IMR-90 (cell line): ENCODE results near the gene PALLD. TPM values are rescaled to one million over a fixed set of nuclear protein-coding genes. Genes with fewer than 3 reads are reported as not detected.

Source experiments
- ATAC-seq: fragments of 200-7000 bp; cut with Tn5 transposase; 2 replicates; pipeline ENCODE4 v1.9.1; 2020; ENCODE audit warnings: low read depth, mild to moderate bottlenecking, moderate library complexity
- BruUV-seq: library from RNA; stranded (reverse); fragments of 400-500 nt; replicated peaks from 2 replicates; lab custom pipeline; 2021; lab: Mats Ljungman, UMichigan
- CTCF ChIA-PET: fragments of 300-600 bp; formaldehyde crosslinking; extraction: SDS; loops from one replicate; lab custom pipeline; 2021; ENCODE audit warnings: antibody characterized with exemption; lab: Yijun Ruan, JAX
- POLR2A ChIA-PET: fragments of 300-600 bp; sonication (Branson Sonifier 250); formaldehyde crosslinking; loops from one replicate; lab custom pipeline; 2022; ENCODE audit warnings: antibody characterized with exemption; ENCODE audit not compliant: unreplicated experiment; lab: Charles Lee
- DNase-seq: peaks from one replicate; pipeline ENCODE4 v3.0.0; 2013
- H2AFZ ChIP-seq: replicated peaks from 2 replicates; pipeline ENCODE3; 2013; ENCODE audit warnings: low read length, mild to moderate bottlenecking; ENCODE audit not compliant: poor library complexity
- H2AK5ac ChIP-seq: 2 replicates; pipeline ENCODE4 v1.6.1; 2013; ENCODE audit warnings: low read depth, low read length, inconsistent platforms
- H2AK9ac ChIP-seq: replicated peaks from 2 replicates; pipeline ENCODE3; 2013; ENCODE audit warnings: mild to moderate bottlenecking, low read depth, low read length, moderate library complexity; ENCODE audit not compliant: poor library complexity
- H2BK120ac ChIP-seq: 2 replicates; pipeline ENCODE4 v1.6.1; 2013; ENCODE audit warnings: low read depth, low read length, inconsistent platforms
- H2BK15ac ChIP-seq: 3 replicates; pipeline ENCODE4 v1.6.1; 2013; ENCODE audit warnings: low read depth, low read length, inconsistent platforms
- H2BK20ac ChIP-seq: 2 replicates; pipeline ENCODE4 v1.6.1; 2013; ENCODE audit warnings: low read depth, mild to moderate bottlenecking, inconsistent platforms, low read length, moderate library complexity
- H2BK5ac ChIP-seq: 2 replicates; pipeline ENCODE4 v1.6.1; 2013; ENCODE audit warnings: mild to moderate bottlenecking, low read depth, low read length, inconsistent platforms; ENCODE audit not compliant: poor library complexity, severe bottlenecking
- H3K14ac ChIP-seq: replicated peaks from 2 replicates; pipeline ENCODE4 v1.6.1; 2013; ENCODE audit warnings: low read depth, low read length, inconsistent platforms
- H3K18ac ChIP-seq: 2 replicates; pipeline ENCODE4 v1.6.1; 2013; ENCODE audit warnings: low read depth, low read length, control low read depth
- H3K23ac ChIP-seq: 2 replicates; pipeline ENCODE4 v1.6.1; 2013; ENCODE audit warnings: low read depth, low read length, inconsistent platforms
- H3K27ac ChIP-seq: 2 replicates; pipeline ENCODE4 v1.5.1; 2013; ENCODE audit warnings: mild to moderate bottlenecking, control low read depth, low read length; ENCODE audit not compliant: insufficient read depth
- H3K27me3 ChIP-seq: 2 replicates; pipeline ENCODE4 v1.6.1; 2013; ENCODE audit warnings: low read length; ENCODE audit not compliant: control insufficient read depth, insufficient read depth
- H3K36me3 ChIP-seq: 2 replicates; pipeline ENCODE4 v1.6.1; 2013; ENCODE audit warnings: low read length, mixed read lengths; ENCODE audit not compliant: control insufficient read depth, insufficient read depth
- H3K4ac ChIP-seq: 2 replicates; pipeline ENCODE4 v1.6.1; 2013; ENCODE audit warnings: low read depth, low read length, inconsistent platforms
- H3K4me1 ChIP-seq: 2 replicates; pipeline ENCODE4 v1.6.1; 2013; ENCODE audit warnings: low read length, mixed read lengths; ENCODE audit not compliant: control insufficient read depth, insufficient read depth
- H3K4me2 ChIP-seq: 2 replicates; pipeline ENCODE4 v1.6.1; 2013; ENCODE audit warnings: low read depth, mild to moderate bottlenecking, control low read depth, low read length, moderate library complexity
- H3K4me3 ChIP-seq: 2 replicates; pipeline ENCODE4 v1.5.1; 2013; ENCODE audit warnings: low read depth, mild to moderate bottlenecking, control low read depth, low read length, moderate library complexity; ENCODE audit not compliant: insufficient read depth
- H3K56ac ChIP-seq: 2 replicates; pipeline ENCODE4 v1.6.1; 2013; ENCODE audit warnings: low read length, inconsistent platforms; ENCODE audit not compliant: insufficient read depth; ENCODE audit errors: extremely low read depth
- H3K79me1 ChIP-seq, 2 experiments: 2 replicates each; pipeline ENCODE4 v1.6.1; 2013; ENCODE audit warnings: low read length in 2 of 2, inconsistent platforms in 1 of 2, low read depth in 1 of 2
- H3K9ac ChIP-seq: 2 replicates; pipeline ENCODE4 v1.6.1; 2013; ENCODE audit warnings: low read depth, low read length, control low read depth
- H3K9me1 ChIP-seq: 2 replicates; pipeline ENCODE4 v1.6.1; 2013; ENCODE audit warnings: low read length, inconsistent platforms; ENCODE audit not compliant: insufficient read depth
- H3K9me3 ChIP-seq: 2 replicates; pipeline ENCODE4 v1.6.1; 2013; ENCODE audit warnings: low read length; ENCODE audit not compliant: control insufficient read depth, insufficient read depth
- H4K20me1 ChIP-seq: 2 replicates; pipeline ENCODE4 v1.6.1; 2013; ENCODE audit warnings: low read length, inconsistent platforms; ENCODE audit not compliant: insufficient read depth
- H4K5ac ChIP-seq: 2 replicates; pipeline ENCODE4 v1.6.1; 2013; ENCODE audit warnings: mild to moderate bottlenecking, low read depth, low read length, control low read depth
- H4K8ac ChIP-seq, 2 experiments: 2 replicates each; pipeline ENCODE4 v1.6.1; 2013; ENCODE audit warnings: low read depth in 2 of 2, low read length in 2 of 2, control low read depth in 1 of 2, inconsistent platforms in 1 of 2
- H4K91ac ChIP-seq: 2 replicates; pipeline ENCODE4 v1.6.1; 2013; ENCODE audit warnings: low read depth, low read length, inconsistent platforms; ENCODE audit not compliant: insufficient read depth
- BHLHE40 ChIP-seq: fragments of 150-350 bp; IDR thresholded peaks from 2 replicates; pipeline ENCODE4 v1.6.1; 2016; ENCODE audit warnings: mild to moderate bottlenecking, low read depth, low read length
- CEBPB ChIP-seq: IDR thresholded peaks from 2 replicates; pipeline ENCODE4 v1.6.1; 2012; ENCODE audit warnings: low read depth, low read length, improper control_type of control experiment
- CHD1 ChIP-seq: IDR thresholded peaks from 2 replicates; pipeline ENCODE4 v1.6.1; 2012; ENCODE audit warnings: low read depth, low read length, improper control_type of control experiment
- FOS ChIP-seq: fragments of 150-350 bp; IDR thresholded peaks from 2 replicates; pipeline ENCODE4 v1.6.1; 2016; ENCODE audit warnings: low read depth, low read length
- MAFK ChIP-seq: IDR thresholded peaks from 2 replicates; pipeline ENCODE4 v1.6.1; 2012; ENCODE audit warnings: low read depth, low read length, improper control_type of control experiment
- MAZ ChIP-seq: IDR thresholded peaks from 2 replicates; pipeline ENCODE4 v1.6.1; 2012; ENCODE audit warnings: low read depth, mild to moderate bottlenecking, low read length, improper control_type of control experiment, moderate library complexity, borderline replicate concordance
- MXI1 ChIP-seq: IDR thresholded peaks from 2 replicates; pipeline ENCODE4 v1.6.1; 2012; ENCODE audit warnings: low read depth, mild to moderate bottlenecking, low read length, moderate library complexity, borderline replicate concordance
- NFE2L2 ChIP-seq: fragments of 150-350 bp; IDR thresholded peaks from 2 replicates; pipeline ENCODE4 v1.6.1; 2016; ENCODE audit warnings: low read depth, mild to moderate bottlenecking, low read length
- POLR2A ChIP-seq: IDR thresholded peaks from 2 replicates; pipeline ENCODE4 v1.6.1; 2012; ENCODE audit warnings: mild to moderate bottlenecking, low read depth, low read length
- RAD21 ChIP-seq: IDR thresholded peaks from 2 replicates; pipeline ENCODE4 v1.6.1; 2012; ENCODE audit warnings: low read length, improper control_type of control experiment
- RCOR1 ChIP-seq: IDR thresholded peaks from 2 replicates; pipeline ENCODE4 v1.6.1; 2012; ENCODE audit warnings: mild to moderate bottlenecking, low read length, improper control_type of control experiment; ENCODE audit not compliant: insufficient replicate concordance
- RFX5 ChIP-seq: IDR thresholded peaks from 2 replicates; pipeline ENCODE4 v1.8.0; 2012; ENCODE audit warnings: low read depth, mild to moderate bottlenecking, low read length, moderate library complexity
- SMC3 ChIP-seq: fragments of 150-350 bp; IDR thresholded peaks from 2 replicates; pipeline ENCODE4 v1.6.1; 2016; ENCODE audit warnings: low read depth, mild to moderate bottlenecking, antibody characterized with exemption, low read length, moderate library complexity
- WGBS, 2 experiments: methylation state at CpG; one replicate each; pipeline versions ENCODE4 v1.1.5 to v1.1.7; 2013; ENCODE audit warnings: missing lambda C conversion rate in 2 of 2; ENCODE audit not compliant: insufficient read length in 1 of 2; ENCODE audit errors: extremely low coverage in 2 of 2; 5-methylcytosine and 5-hydroxymethylcytosine counted together
- dilution Hi-C: fragments of 300-500 bp; cut with HindIII; formaldehyde crosslinking; loops from one replicate; pipeline ENCODE4 v1.14.3; 2018; ENCODE audit warnings: low sequenced_read_pairs; ENCODE audit not compliant: unreplicated experiment
- in situ Hi-C: fragments of 300-500 bp; cut with MboI; formaldehyde crosslinking; loops from 3 replicates; pipeline ENCODE4 v1.14.3; 2019; ENCODE audit warnings: low sequenced_read_pairs, inconsistent platforms, mixed read lengths
- intact Hi-C: fragments of 100-400 bp; cut with micrococcal nuclease; formaldehyde crosslinking; loops from 2 replicates; pipeline ENCODE4 v1.10.0; 2022
- polyA plus RNA-seq, 3 experiments: library from polyadenylated mRNA; depleted of rRNA; stranded (reverse); fragments of >200 nt; gene quantifications; 2 replicates each; pipeline ENCODE4 v1.2.3, GENCODE V29; 2012; ENCODE audit warnings: low replicate concordance in 1 of 3
- total RNA-seq: library from RNA; depleted of rRNA; stranded (reverse); fragments of >200 nt; gene quantifications from 2 replicates; pipeline ENCODE4 v1.2.3, GENCODE V29; 2012
- TF ChIP-seq, protein P1 (sequence below): fragments of 150-350 bp; IDR thresholded peaks from 2 replicates; pipeline ENCODE4 v1.6.1; 2016; ENCODE audit warnings: low read depth, mild to moderate bottlenecking, low read length, moderate library complexity, borderline replicate concordance
- TF ChIP-seq, protein P2 (sequence below): conservative IDR thresholded peaks from 2 replicates; pipeline ENCODE4 v1.5.1; 2012; ENCODE audit warnings: mild to moderate bottlenecking, low read depth, low read length, improper control_type of control experiment
- TF ChIP-seq, protein P3 (sequence below): fragments of 150-350 bp; IDR thresholded peaks from 2 replicates; pipeline ENCODE4 v1.6.1; 2017; ENCODE audit warnings: mild to moderate bottlenecking, antibody characterized with exemption, low read length, low read depth

The PALLD gene
- total and polyA plus RNA-seq, 2 of the 4 experiments (the other 2 are of a cell fraction) = 91.0 to 91.9 TPM

DNA sequence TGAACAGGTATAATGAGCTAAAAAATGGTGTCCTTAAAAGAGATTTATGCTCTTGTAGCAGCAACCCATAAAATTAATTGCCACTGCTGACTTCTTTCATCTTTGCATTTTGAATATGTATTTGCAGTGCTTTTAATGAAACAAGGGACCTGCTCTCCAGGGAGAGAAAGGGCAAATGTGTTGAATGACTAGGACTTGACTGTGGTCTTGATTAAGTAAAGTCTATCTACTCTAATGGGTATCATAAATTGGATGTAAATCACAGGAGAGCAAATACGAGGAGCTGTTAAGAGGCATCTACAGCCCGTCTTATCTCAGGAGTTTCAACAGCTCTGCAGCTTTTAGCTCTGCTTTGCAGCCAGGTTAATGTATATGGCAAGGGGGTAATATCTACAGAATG lies 216.4 kb downstream of the PALLD start:
- H3K18ac ChIP-seq = no peak overlapping the region
- no peak overlapping the region for H4K5ac ChIP-seq
- ATAC-seq (no peak), DNase-seq (no peak)
- H3K14ac ChIP-seq = no peak overlapping the region
- no peak overlapping the region for H2AFZ ChIP-seq
- no peak overlapping the region for H3K9ac ChIP-seq
- H2BK20ac ChIP-seq = no peak overlapping the region
- no peak overlapping the region for H3K27ac ChIP-seq
- H4K20me1 ChIP-seq = no peaks in the 10 kb centered on the region
- H4K91ac ChIP-seq = no peak overlapping the region
- H3K36me3 ChIP-seq = no peaks in the 10 kb centered on the region; the same call in 1 of the 2 replicates
- no peak overlapping the region for H3K4me3 ChIP-seq
- in situ Hi-C loops = loop anchor here (5.0 kb wide), 1 partner anchor 204 kb away; no protein-coding TSS in a partner anchor
- H3K4ac ChIP-seq = no peak overlapping the region
- H3K56ac ChIP-seq = no peak overlapping the region
- H2AK5ac ChIP-seq = no peak overlapping the region
- peaks cover 9% of the 10 kb centered on the region for H3K4me1 ChIP-seq
- H2BK120ac ChIP-seq = no peak overlapping the region
- H3K27me3 ChIP-seq = no peaks in the 10 kb centered on the region
- BruUV-seq = no TSS peak
- no peak overlapping the region for H4K8ac ChIP-seq
- no peak overlapping the region for H2AK9ac ChIP-seq
- H3K9me1 ChIP-seq = 0 out of 2 replicates have a peak, but pooled peaks cover 3% of the 10 kb centered on the region
- dilution Hi-C loops = no loop called here
- no peak overlapping the region for H2BK15ac ChIP-seq
- 92% methylated on average over 2 of the region's 2 CpGs; no CpG with 5 or more reads in 1 of the 2 experiments for WGBS, 2 experiments
- H3K9me3 ChIP-seq = no peaks in the 10 kb centered on the region
- no peaks in the 10 kb centered on the region for H3K79me1 ChIP-seq
- intact Hi-C loops = loop anchor here (5.0 kb wide), 2 partner anchors 134 to 191 kb away; no protein-coding TSS in a partner anchor
- TF ChIP-seq NFE2L2 (no peak), MAZ (no peak), RAD21 (no peak), RCOR1 (no peak), FOS (no peak), CEBPB (no peak), BHLHE40 (no peak), CHD1 (no peak), MXI1 (no peak), POLR2A (no peak), SMC3 (no peak), MAFK (no peak), RFX5 (no peak)
- TF ChIP-seq, protein P1, sequence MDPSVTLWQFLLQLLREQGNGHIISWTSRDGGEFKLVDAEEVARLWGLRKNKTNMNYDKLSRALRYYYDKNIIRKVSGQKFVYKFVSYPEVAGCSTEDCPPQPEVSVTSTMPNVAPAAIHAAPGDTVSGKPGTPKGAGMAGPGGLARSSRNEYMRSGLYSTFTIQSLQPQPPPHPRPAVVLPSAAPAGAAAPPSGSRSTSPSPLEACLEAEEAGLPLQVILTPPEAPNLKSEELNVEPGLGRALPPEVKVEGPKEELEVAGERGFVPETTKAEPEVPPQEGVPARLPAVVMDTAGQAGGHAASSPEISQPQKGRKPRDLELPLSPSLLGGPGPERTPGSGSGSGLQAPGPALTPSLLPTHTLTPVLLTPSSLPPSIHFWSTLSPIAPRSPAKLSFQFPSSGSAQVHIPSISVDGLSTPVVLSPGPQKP = no peak
- TF ChIP-seq, protein P2, sequence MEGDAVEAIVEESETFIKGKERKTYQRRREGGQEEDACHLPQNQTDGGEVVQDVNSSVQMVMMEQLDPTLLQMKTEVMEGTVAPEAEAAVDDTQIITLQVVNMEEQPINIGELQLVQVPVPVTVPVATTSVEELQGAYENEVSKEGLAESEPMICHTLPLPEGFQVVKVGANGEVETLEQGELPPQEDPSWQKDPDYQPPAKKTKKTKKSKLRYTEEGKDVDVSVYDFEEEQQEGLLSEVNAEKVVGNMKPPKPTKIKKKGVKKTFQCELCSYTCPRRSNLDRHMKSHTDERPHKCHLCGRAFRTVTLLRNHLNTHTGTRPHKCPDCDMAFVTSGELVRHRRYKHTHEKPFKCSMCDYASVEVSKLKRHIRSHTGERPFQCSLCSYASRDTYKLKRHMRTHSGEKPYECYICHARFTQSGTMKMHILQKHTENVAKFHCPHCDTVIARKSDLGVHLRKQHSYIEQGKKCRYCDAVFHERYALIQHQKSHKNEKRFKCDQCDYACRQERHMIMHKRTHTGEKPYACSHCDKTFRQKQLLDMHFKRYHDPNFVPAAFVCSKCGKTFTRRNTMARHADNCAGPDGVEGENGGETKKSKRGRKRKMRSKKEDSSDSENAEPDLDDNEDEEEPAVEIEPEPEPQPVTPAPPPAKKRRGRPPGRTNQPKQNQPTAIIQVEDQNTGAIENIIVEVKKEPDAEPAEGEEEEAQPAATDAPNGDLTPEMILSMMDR = no peak
- TF ChIP-seq, protein P3, sequence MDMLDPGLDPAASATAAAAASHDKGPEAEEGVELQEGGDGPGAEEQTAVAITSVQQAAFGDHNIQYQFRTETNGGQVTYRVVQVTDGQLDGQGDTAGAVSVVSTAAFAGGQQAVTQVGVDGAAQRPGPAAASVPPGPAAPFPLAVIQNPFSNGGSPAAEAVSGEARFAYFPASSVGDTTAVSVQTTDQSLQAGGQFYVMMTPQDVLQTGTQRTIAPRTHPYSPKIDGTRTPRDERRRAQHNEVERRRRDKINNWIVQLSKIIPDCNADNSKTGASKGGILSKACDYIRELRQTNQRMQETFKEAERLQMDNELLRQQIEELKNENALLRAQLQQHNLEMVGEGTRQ = no peak
- no peak overlapping the region for H3K23ac ChIP-seq
- no peak overlapping the region for H2BK5ac ChIP-seq
- ChIA-PET POLR2A (no interaction called here), CTCF (interaction anchor here (0.6 kb wide), 1 partner anchor 8 kb away, joined by 3 read pairs; no protein-coding TSS in a partner anchor)
- H3K4me2 ChIP-seq = no peak overlapping the region
